ENCODE data around the gene SPRY2.

DNA sequence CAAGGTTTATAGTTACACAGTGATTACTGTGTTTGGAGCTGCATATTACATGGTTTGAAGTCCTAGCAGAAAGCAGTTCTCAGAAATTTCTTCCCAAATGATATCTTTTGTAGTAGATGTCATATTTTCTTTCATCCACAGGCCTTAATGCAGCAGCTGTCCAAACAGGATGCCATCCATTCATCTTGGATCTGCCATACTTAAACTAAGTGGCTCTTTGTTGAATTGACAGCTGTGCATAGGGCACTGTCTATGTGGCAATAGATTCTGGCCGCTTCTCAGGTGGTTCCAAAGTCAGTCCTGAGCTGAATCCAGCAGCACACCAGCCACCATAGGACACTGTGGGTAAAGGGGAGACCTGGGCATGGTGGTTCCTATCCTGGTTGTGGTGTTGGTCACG lies 41.6 kb upstream of the SPRY2 start:
- TF ChIP-seq, protein P1, sequence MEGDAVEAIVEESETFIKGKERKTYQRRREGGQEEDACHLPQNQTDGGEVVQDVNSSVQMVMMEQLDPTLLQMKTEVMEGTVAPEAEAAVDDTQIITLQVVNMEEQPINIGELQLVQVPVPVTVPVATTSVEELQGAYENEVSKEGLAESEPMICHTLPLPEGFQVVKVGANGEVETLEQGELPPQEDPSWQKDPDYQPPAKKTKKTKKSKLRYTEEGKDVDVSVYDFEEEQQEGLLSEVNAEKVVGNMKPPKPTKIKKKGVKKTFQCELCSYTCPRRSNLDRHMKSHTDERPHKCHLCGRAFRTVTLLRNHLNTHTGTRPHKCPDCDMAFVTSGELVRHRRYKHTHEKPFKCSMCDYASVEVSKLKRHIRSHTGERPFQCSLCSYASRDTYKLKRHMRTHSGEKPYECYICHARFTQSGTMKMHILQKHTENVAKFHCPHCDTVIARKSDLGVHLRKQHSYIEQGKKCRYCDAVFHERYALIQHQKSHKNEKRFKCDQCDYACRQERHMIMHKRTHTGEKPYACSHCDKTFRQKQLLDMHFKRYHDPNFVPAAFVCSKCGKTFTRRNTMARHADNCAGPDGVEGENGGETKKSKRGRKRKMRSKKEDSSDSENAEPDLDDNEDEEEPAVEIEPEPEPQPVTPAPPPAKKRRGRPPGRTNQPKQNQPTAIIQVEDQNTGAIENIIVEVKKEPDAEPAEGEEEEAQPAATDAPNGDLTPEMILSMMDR (conservative IDR thresholded peaks at IDR 0.05; ENCODE audit: low read depth, low read length) = no peak
- no peak for TF ChIP-seq EZH2 (IDR thresholded peaks at IDR 0.05; ENCODE audit: borderline replicate concordance, low read depth, low read length, poor library complexity, severe bottlenecking)
